ENCODE data around the gene AK1. TPM values are rescaled to one million over a fixed set of nuclear protein-coding genes. Genes with fewer than 3 reads are reported as not detected.

The AK1 gene
- total RNA-seq (10 to 100 TPM; 52.2 to 57.1 TPM), polyA plus RNA-seq (under 1 TPM in 2 of 3 donors, not detected in 1; 0.07 to 0.22 TPM), total RNA-seq (1.1 to 11.0 (median 5.2) reads per million in 6 experiments)

- H3K27ac Mint-ChIP-seq = peak within 1 kb of the TSS in 5 of 10 donors; percentile 18 to 61 (median 29)
- no peak for ATAC-seq
- peaks cover 0 to 7% (median 0%) of the 10 kb centered on the region in 3 donors for H3K36me3 Mint-ChIP-seq
- no peak for DNase-seq
- peak within 1 kb of the TSS in 8 of 10 donors; percentile 8 to 60 (median 56) for H3K4me3 Mint-ChIP-seq
- peaks cover 9 to 18% (median 12%) of the 10 kb centered on the region in 4 donors for H3K4me1 Mint-ChIP-seq
- POLR2A ChIA-PET = interaction anchor here (1.0 to 1.1 kb wide), 2 partner anchors 21 to 39 kb away, joined by 3 read pairs; partner anchors contain the start of gene ST6GALNAC4
- H3K27me3 Mint-ChIP-seq = peaks cover 0 to 12% (median 0%) of the 10 kb centered on the region in 5 donors
- H3K9me3 Mint-ChIP-seq = no peaks in the 10 kb centered on the region
These were observed at the start of gene AK1 for GRCh38 chr9:127877566-127877998. Gene AK1 (minus strand): TSS chr9:127877675. CDS start chr9:127874617, 3,058 bp downstream.

DNA sequence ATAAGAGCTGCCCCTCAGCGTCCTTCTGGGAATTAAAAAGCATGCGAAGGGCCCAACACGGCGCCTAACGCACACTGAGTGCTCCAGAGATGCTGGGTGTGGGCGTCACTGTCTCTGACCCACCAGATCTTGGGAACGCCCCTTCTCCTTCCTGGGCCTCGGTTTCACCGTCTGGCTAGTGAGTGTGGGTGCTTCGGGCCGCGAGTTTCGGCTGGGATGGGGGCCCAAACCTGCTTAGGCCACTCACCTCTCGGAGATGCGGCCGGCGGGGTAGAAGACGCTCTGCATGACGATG lies 49.4 kb upstream of the AK1 start:
- DNase-seq = no peak
- Mint-ChIP-seq H3K27me3 (peaks cover 0 to 7% (median 4%) of the 10 kb centered on the region in 5 donors), H3K9me3 (peaks cover 0 to 2% (median 0%) of the 10 kb centered on the region in 9 donors), H3K36me3 (no peaks in the 10 kb centered on the region), H3K4me3 (peak overlapping the region; percentile 59 to 83 (median 68)), H3K27ac (no peak overlapping the region), H3K4me1 (peaks cover 15 to 32% (median 28%) of the 10 kb centered on the region in 4 donors)
- peak; percentile 7 to 10 for ATAC-seq
- POLR2A ChIA-PET = interaction anchor here (1.3 to 1.5 kb wide), 2 partner anchors 9 to 141 kb away, joined by 5 to 6 read pairs; partner anchors contain the start of gene CDK9

- POLR2A ChIA-PET = interaction anchor here (1.3 to 1.5 kb wide), 3 partner anchors 9 to 140 kb away, joined by 5 to 6 read pairs (median 5); partner anchors contain the start of gene CDK9
- Mint-ChIP-seq H3K36me3 (no peaks in the 10 kb centered on the region), H3K9me3 (no peaks in the 10 kb centered on the region), H3K4me1 (peaks cover 11 to 33% (median 29%) of the 10 kb centered on the region in 4 donors), H3K27me3 (peaks cover 0 to 7% (median 4%) of the 10 kb centered on the region in 5 donors), H3K4me3 (peak overlapping the region; percentile 13 to 83 (median 61)), H3K27ac (peak overlapping the region in 2 of 10 donors; percentile 53 to 78)
- no peak for ATAC-seq
- no peak for DNase-seq
These were observed 48.8 kb upstream of the AK1 start for GRCh38 chr9:127925959-127926905.

DNA sequence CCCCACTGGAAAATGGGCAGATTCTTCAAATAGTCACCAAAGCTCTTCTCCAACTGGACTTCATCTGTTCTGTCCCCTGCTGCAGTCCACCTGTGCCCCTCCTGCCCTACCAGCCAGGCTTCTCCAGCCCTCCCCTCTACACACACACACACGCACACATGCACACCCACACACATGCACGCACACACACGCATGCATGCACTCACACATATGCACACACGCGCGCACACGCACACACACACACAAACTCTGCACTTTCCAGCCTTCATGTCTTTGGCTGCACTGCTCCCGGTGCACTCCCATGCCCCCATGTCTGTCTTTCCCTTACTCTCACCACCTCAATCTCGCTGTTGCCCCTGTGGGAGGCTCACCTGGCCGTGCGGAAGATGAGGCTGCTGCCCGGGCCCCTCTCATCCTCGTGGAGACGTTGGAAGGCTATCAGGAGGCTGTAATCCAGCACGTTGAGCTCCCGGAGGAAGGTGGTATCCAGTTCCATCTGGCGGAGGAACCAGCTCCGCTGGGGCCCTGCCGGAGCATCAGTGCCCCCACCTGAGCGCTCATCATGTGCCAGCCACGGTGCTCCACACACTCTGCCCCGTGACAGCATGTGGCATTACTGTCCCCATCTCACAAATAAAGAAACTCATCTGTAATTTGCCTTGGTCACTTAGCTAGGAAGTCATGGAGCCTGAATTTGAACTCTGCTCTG lies 47.4 kb upstream of the AK1 start:
- POLR2A ChIA-PET = interaction anchor here (1.0 to 12.6 kb wide), 4 partner anchors 13 to 27 kb away, joined by 5 to 328 read pairs (median 8); partner anchors contain the start of genes DPM2 and ST6GALNAC6
- DNase-seq = no peak

DNA sequence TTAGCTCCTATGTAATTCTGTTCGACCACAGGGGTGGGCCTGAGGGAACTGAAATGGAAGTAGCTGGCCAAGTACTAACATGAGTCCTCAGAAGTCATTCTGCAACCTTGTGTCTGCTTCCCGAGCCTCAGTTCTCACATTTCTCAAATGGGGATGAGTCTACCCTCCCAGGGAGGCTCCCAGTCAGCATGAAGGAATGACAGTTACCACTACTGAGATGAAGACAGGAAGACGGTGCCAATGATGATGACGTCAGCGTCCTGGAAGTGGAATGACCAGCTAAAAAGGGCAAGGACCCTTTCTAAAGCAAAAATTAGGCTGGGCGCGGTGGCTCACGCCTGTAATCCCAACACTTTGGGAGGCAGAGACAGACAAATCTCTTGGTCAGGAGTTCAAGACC lies 46.3 kb upstream of the AK1 start:
- DNase-seq (no peak), ATAC-seq (no peak)
- Mint-ChIP-seq H3K4me1 (peaks cover 10 to 33% (median 24%) of the 10 kb centered on the region in 4 donors), H3K27ac (peak overlapping the region in 1 of 10 donors; percentile 11), H3K4me3 (peak overlapping the region in 1 of 10 donors; percentile 51), H3K36me3 (no peaks in the 10 kb centered on the region), H3K9me3 (no peaks in the 10 kb centered on the region), H3K27me3 (peaks cover 0 to 7% (median 4%) of the 10 kb centered on the region in 5 donors)
- POLR2A ChIA-PET = interaction anchor here (0.5 to 12.6 kb wide), 6 partner anchors 8 to 180 kb away, joined by 3 to 328 read pairs (median 4); partner anchors contain the start of genes DPM2 and ST6GALNAC6

More for the DNA sequence above, 47.4 kb upstream of the AK1 start:
- Mint-ChIP-seq H3K4me3 (peak overlapping the region in 1 of 10 donors; percentile 20), H3K4me1 (peaks cover 7 to 27% (median 24%) of the 10 kb centered on the region in 4 donors), H3K9me3 (no peaks in the 10 kb centered on the region), H3K27ac (peak overlapping the region in 1 of 10 donors; percentile 46), H3K36me3 (no peaks in the 10 kb centered on the region), H3K27me3 (peaks cover 0 to 7% (median 4%) of the 10 kb centered on the region in 5 donors)
- no peak for ATAC-seq

- H3K4me3 Mint-ChIP-seq = no peak overlapping the region
- POLR2A ChIA-PET = interaction anchor here (0.5 to 12.6 kb wide), 6 partner anchors 14 to 180 kb away, joined by 3 to 328 read pairs (median 5); partner anchors contain the start of genes DPM2 and ST6GALNAC6
- no peaks in the 10 kb centered on the region for H3K36me3 Mint-ChIP-seq
- DNase-seq (no peak), ATAC-seq (no peak)
- H3K4me1 Mint-ChIP-seq = peaks cover 15 to 36% (median 27%) of the 10 kb centered on the region in 4 donors
- H3K9me3 Mint-ChIP-seq = no peaks in the 10 kb centered on the region
- H3K27ac Mint-ChIP-seq = no peak overlapping the region
- H3K27me3 Mint-ChIP-seq = peaks cover 0 to 7% (median 4%) of the 10 kb centered on the region in 5 donors
These were observed 45.6 kb upstream of the AK1 start for GRCh38 chr9:127923046-127923445.

- Mint-ChIP-seq H3K9me3 (no peaks in the 10 kb centered on the region), H3K27ac (peak overlapping the region in 5 of 10 donors; percentile 46 to 82 (median 68)), H3K4me3 (peak overlapping the region; percentile 6 to 81 (median 50)), H3K27me3 (peaks cover 0 to 7% (median 4%) of the 10 kb centered on the region in 5 donors), H3K4me1 (peaks cover 19 to 44% (median 37%) of the 10 kb centered on the region in 4 donors), H3K36me3 (no peaks in the 10 kb centered on the region)
- POLR2A ChIA-PET = interaction anchor here (0.5 to 12.6 kb wide), 16 partner anchors 16 to 315 kb away, joined by 3 to 328 read pairs (median 4); partner anchors contain the start of genes CDK9, ST6GALNAC6 and TOR2A
- ATAC-seq (peak; percentile 40 to 45), DNase-seq (peak; percentile 51 to 87 (median 76))
These were observed 44.2 kb upstream of the AK1 start for GRCh38 chr9:127921557-127922120.

- peak overlapping the region in 2 of 10 donors; percentile 39 to 45 for H3K4me3 Mint-ChIP-seq
- DNase-seq = no peak
- ATAC-seq = no peak
- H3K9me3 Mint-ChIP-seq = no peaks in the 10 kb centered on the region
- H3K27ac Mint-ChIP-seq = peak overlapping the region in 5 of 10 donors; percentile 46 to 75 (median 60)
- peaks cover 21 to 51% (median 37%) of the 10 kb centered on the region in 4 donors for H3K4me1 Mint-ChIP-seq
- H3K36me3 Mint-ChIP-seq = peaks cover 0 to 1% (median 1%) of the 10 kb centered on the region in 3 donors
- H3K27me3 Mint-ChIP-seq = peaks cover 0 to 6% (median 4%) of the 10 kb centered on the region in 5 donors
- POLR2A ChIA-PET = interaction anchor here (0.5 to 12.6 kb wide), 13 partner anchors 16 to 185 kb away, joined by 3 to 328 read pairs (median 4); partner anchors contain the start of genes CDK9, ST6GALNAC6 and TOR2A
These were observed 43.3 kb upstream of the AK1 start for GRCh38 chr9:127920794-127921193.

DNA sequence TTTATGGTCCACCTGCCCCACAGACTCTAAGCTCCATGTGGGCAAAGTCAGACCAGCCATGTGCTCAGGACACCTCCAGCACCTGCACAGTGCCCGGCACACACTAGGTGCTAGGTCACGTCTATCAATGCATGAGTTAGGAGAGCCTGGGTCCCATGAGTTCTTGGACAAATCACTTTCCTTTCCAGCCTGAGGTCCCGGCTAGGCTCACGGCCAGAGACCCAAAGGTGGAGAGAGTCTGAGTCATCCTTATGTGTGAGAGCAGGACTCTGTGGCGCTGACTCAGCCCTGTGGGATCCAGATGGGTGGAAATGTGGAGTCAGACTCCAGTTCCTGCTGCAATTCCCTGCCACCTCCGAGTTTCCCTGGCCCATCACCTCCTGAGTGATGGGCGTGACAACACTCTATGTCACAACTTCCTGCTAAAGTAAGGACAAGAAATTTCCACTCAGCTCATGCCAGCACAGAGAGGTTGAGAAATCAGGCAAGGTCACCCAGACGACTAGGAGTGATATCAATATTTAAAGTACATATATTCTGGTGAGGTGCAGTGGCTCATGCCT lies 41.9 kb upstream of the AK1 start:
- DNase-seq = no peak
- peaks cover 21 to 61% (median 51%) of the 10 kb centered on the region in 4 donors for H3K4me1 Mint-ChIP-seq
- no peak for ATAC-seq
- H3K9me3 Mint-ChIP-seq = no peaks in the 10 kb centered on the region
- peaks cover 0 to 6% (median 1%) of the 10 kb centered on the region in 3 donors for H3K36me3 Mint-ChIP-seq
- H3K4me3 Mint-ChIP-seq = peak overlapping the region in 9 of 10 donors; percentile 3 to 90 (median 77)
- peaks cover 0 to 1% (median 0%) of the 10 kb centered on the region in 5 donors for H3K27me3 Mint-ChIP-seq
- POLR2A ChIA-PET = interaction anchor here (0.5 to 12.6 kb wide), 4 partner anchors 16 to 367 kb away, joined by 5 to 328 read pairs (median 12); partner anchors contain the start of genes ST6GALNAC6 and TOR2A
- peak overlapping the region in 7 of 10 donors; percentile 72 to 91 (median 76) for H3K27ac Mint-ChIP-seq

GRCh38 chr9:127918183-127919107 lies 41.0 kb upstream of the AK1 start:
- no peaks in the 10 kb centered on the region for H3K9me3 Mint-ChIP-seq
- DNase-seq (no peak), ATAC-seq (no peak)
- POLR2A ChIA-PET = interaction anchor here (0.5 to 12.6 kb wide), 8 partner anchors 16 to 366 kb away, joined by 3 to 328 read pairs (median 9); partner anchors contain the start of genes CDK9, DPM2, ST6GALNAC6 and TOR2A
- peaks cover 0 to 14% (median 1%) of the 10 kb centered on the region in 3 donors for H3K36me3 Mint-ChIP-seq
- H3K27ac Mint-ChIP-seq = peak overlapping the region; percentile 72 to 98 (median 85)
- peaks cover 21 to 67% (median 54%) of the 10 kb centered on the region in 4 donors for H3K4me1 Mint-ChIP-seq
- H3K4me3 Mint-ChIP-seq = peak overlapping the region; percentile 16 to 90 (median 84)
- no peaks in the 10 kb centered on the region for H3K27me3 Mint-ChIP-seq

All from naive thymus-derived CD8-positive, alpha-beta T cell (primary cell).